ENCODE results near the gene OTUB1. TPM values are rescaled to one million over a fixed set of nuclear protein-coding genes. Genes with fewer than 3 reads are reported as not detected.

The OTUB1 gene
- total and polyA plus RNA-seq, 2 experiments from 2014 or later = 119 to 269 TPM

GRCh38 chr11:64023712-64024710 lies 37.8 kb downstream of the OTUB1 start:
- peaks cover 15% of the 10 kb centered on the region for H3K4me1 ChIP-seq (ENCODE audit: low read depth)
- H3K4me3 ChIP-seq = no peak overlapping the region
- H3K27me3 ChIP-seq = no peaks in the 10 kb centered on the region
- no peaks in the 10 kb centered on the region for H3K9me3 ChIP-seq (ENCODE audit: low read depth)
- no peaks in the 10 kb centered on the region for H3K36me3 ChIP-seq
- TF ChIP-seq, protein P1, sequence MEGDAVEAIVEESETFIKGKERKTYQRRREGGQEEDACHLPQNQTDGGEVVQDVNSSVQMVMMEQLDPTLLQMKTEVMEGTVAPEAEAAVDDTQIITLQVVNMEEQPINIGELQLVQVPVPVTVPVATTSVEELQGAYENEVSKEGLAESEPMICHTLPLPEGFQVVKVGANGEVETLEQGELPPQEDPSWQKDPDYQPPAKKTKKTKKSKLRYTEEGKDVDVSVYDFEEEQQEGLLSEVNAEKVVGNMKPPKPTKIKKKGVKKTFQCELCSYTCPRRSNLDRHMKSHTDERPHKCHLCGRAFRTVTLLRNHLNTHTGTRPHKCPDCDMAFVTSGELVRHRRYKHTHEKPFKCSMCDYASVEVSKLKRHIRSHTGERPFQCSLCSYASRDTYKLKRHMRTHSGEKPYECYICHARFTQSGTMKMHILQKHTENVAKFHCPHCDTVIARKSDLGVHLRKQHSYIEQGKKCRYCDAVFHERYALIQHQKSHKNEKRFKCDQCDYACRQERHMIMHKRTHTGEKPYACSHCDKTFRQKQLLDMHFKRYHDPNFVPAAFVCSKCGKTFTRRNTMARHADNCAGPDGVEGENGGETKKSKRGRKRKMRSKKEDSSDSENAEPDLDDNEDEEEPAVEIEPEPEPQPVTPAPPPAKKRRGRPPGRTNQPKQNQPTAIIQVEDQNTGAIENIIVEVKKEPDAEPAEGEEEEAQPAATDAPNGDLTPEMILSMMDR (IDR thresholded peaks at IDR 0.05; ENCODE audit: low read depth, low read length) = no peak
- H3K27ac ChIP-seq = no peak overlapping the region
- DNase-seq (ENCODE audit: low read depth in 1 of 2, low spot score in 1 of 2) = no peak

DNA sequence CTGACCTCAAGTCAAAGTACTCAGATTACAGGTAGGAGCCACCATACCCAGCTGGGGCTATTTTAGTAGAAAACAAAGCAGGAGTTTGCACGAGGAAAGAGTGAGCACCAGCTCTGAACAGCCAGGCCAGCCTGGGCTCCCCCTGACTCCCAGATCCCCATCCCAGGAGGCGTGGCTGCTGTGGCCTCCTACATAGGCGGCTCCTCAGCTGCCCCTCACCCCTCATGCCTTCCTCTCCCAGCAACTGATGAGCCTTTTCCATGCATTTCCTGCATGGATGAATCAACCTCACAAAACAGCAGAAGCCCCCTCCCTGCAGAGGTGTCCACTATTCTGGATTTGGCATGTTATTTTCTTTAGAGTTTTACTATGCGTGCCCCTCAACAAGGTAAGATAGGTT lies 39.0 kb downstream of the OTUB1 start:
- Histone ChIP-seq H3K4me3 (no peak overlapping the region), H3K9me3 (ENCODE audit: low read depth) (no peaks in the 10 kb centered on the region), H3K36me3 (no peaks in the 10 kb centered on the region), H3K4me1 (ENCODE audit: low read depth) (peaks cover 15% of the 10 kb centered on the region), H3K27ac (no peak overlapping the region), H3K27me3 (peaks cover 4% of the 10 kb centered on the region)
- TF ChIP-seq, protein P1 (IDR thresholded peaks at IDR 0.05; ENCODE audit: low read depth, low read length) = no peak
- DNase-seq (ENCODE audit: low read depth in 1 of 2, low spot score in 1 of 2) = peak in 1 of 2 donors; percentile 43

DNA sequence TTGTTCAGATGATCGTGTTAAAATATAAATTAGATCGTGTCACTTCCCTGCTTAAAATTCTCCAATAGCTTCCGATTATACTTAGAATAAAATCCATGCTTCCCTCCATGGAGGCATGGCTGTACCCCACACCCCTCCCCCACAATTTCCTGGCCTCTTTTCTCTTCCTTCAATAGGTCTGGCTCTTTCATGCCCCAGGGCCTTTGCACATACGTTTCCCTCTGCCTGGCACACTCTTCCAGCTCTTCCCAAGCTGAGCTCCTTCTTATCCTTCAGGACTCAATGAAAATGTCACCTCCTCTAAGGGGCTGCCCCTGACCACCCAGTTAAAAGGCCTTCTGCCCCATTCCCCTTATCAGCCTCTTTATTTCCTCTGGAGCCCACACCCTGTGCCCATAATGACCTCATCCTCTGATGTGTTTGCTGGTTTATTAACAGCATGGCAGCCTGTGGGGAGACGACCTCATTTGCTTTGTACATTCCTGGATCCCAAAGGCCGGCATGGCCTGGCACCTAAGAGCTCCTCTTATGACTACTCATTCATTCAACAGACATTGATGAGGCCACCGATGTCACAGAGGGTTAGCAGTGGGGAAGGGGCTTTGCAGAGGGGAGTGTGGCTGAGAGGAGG lies 40.5 kb downstream of the OTUB1 start:
- Histone ChIP-seq H3K27me3 (peaks cover 4% of the 10 kb centered on the region), H3K4me1 (ENCODE audit: low read depth) (peaks cover 11% of the 10 kb centered on the region), H3K36me3 (no peaks in the 10 kb centered on the region), H3K27ac (no peak overlapping the region), H3K4me3 (no peak overlapping the region), H3K9me3 (ENCODE audit: low read depth) (no peaks in the 10 kb centered on the region)
- TF ChIP-seq, protein P1 (IDR thresholded peaks at IDR 0.05; ENCODE audit: low read depth, low read length) = no peak
- no peak for DNase-seq (ENCODE audit: low read depth in 1 of 2, low spot score in 1 of 2)

DNA sequence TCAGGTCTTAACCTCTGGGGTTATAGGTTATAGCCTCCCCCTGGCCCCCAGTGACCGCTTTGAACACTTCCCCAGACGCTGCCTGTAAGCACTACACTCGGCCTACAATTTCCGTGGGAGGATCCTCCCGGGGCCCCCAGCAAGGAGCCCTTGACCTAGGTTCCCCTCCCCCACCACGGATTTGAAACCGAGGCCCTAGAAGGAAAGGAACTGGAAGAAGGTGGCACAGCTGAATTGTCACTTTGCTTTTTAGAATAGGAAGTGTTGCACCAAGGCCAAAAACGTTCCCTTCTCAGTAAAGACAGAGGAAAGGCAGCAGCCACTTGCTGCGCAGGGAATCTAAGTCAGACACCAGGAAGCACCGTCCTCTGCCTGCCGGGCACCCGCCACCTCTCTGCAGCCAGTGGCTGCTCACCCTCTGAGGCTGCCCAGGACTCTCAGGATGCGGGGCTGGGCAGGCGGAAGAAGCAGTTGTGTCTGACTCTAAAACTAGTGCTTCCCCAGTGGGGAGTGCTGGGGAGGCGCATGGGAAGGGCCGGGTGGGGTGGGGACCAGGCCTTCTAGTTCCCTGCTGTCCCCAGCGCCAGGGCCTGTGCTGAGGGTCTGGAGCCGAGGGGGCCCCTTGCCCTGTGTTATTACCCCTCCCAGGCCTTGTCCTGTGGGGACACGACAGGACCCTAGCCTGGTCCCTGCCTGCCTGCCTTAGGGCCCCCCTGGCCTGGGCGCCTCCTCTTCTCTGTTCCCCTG lies 41.6 kb downstream of the OTUB1 start:
- TF ChIP-seq, protein P1 (IDR thresholded peaks at IDR 0.05; ENCODE audit: low read depth, low read length) = no peak
- no peak for DNase-seq (ENCODE audit: low read depth in 1 of 2, low spot score in 1 of 2)
- no peaks in the 10 kb centered on the region for H3K36me3 ChIP-seq
- H3K27ac ChIP-seq = no peak overlapping the region
- no peak overlapping the region for H3K4me3 ChIP-seq
- H3K9me3 ChIP-seq (ENCODE audit: low read depth) = no peaks in the 10 kb centered on the region
- peaks cover 11% of the 10 kb centered on the region for H3K4me1 ChIP-seq (ENCODE audit: low read depth)
- peaks cover 4% of the 10 kb centered on the region for H3K27me3 ChIP-seq

DNA sequence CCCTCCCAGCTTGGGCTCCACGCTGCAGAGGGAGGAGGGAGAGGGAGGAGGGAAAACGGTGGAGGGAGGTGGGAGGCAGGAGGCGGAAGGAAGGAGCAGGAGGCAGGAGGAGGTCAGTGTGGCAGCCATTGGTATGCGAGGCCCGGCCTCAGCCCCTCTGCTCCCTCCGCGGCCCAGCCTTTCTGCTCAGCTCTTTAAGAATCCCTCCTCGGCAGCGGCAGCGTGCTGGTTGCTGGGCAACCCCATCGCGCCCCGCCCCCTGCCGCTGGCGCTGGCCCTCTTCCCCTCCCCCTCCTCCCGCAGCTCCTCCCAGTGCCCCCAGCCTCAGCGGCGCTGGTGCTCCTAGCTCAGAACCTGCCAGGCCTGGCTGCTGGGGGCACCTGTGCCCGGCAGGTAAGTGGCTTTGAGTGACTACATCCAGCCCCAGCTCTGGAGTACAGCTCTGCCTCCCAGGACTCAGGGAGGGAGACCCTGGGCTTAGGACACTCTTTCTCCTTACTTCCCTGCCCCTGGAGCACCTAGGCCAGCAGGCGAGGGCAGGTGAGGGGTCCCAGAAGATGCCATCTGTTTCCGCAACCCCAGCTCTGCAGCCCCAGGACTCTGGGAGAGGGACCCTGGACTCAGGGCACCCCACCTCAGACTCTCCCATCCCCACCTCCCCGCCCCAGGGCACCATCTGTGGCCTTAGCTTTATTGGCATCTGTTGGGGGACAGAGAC lies 42.3 kb downstream of the OTUB1 start:
- Histone ChIP-seq H3K4me3 (no peak overlapping the region), H3K27ac (no peak overlapping the region), H3K4me1 (ENCODE audit: low read depth) (peaks cover 11% of the 10 kb centered on the region)

More for the DNA sequence above, 42.3 kb downstream of the OTUB1 start:
- TF ChIP-seq, protein P1 (IDR thresholded peaks at IDR 0.05; ENCODE audit: low read depth, low read length) = no peak
- Histone ChIP-seq H3K9me3 (ENCODE audit: low read depth) (no peaks in the 10 kb centered on the region), H3K36me3 (no peaks in the 10 kb centered on the region), H3K27me3 (peaks cover 11% of the 10 kb centered on the region)
- DNase-seq (ENCODE audit: low read depth in 1 of 2, low spot score in 1 of 2) = peak; percentile 55 to 89
